H1 (cell line): ENCODE data around the gene ELL. TPM values are rescaled to one million over a fixed set of nuclear protein-coding genes. Genes with fewer than 3 reads are reported as not detected.

Source experiments
- CBX8 ChIP-seq: fragments of 300-800, 300-1000 bp; sonication (generic); IDR thresholded peaks from 2 replicates; pipeline ENCODE4 v1.7.1; 2016; ENCODE audit warnings: low read depth, low read length, borderline replicate concordance
- polyA plus RNA-seq, 7 experiments: library from polyadenylated mRNA; depleted of rRNA in 3 of 7; stranded (reverse) in 5 of 7; unstranded in 2 of 7; fragments of >200 nt in 5 of 7; fragments of 200-250 nt in 2 of 7; gene quantifications; 1 replicate in 5 of 7; 2 replicates in 1 of 7; 4 replicates in 1 of 7; pipeline versions ENCODE4 v1.2.1 to v1.2.3, GENCODE V29; 2011 to 2013; ENCODE audit warnings: missing spikeins in 2 of 7, mixed read lengths in 2 of 7
- total RNA-seq: library from RNA; stranded (reverse); fragmentation: NEBNext Ultra II Directional; extraction: Animal tissue kit (Norgen Biotek cat#: 25700); gene quantifications from 2 replicates; pipeline ENCODE4 v1.2.1, GENCODE V29; 2021

The ELL gene
- total and polyA plus RNA-seq, 2 of the 8 experiments (the other 6 are each of a cell fraction or from before 2014, with no cell fraction given): 5.2 to 10.5 TPM

DNA sequence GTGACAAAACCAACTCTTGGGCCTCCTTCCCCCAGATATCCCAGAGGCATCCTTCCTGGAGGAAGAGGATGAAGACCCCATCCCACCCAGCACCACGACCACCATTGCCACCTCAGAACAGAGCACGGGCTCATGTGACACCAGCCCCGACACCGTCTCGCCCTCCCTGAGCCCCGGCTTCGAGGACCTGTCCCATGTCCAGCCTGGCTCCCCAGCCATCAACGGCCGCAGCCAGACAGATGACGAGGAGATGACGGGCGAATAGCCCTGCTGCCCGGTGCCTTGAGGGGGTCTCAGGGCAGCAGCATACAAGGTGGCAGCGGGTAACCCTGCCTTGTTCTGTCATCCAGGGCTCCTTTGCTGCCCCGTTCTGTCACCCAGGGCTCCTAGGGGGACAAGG lies 46.5 kb upstream of the ELL start (continued):
- TF ChIP-seq CBX8: no peak
